ENCODE measurements around the gene CER1. TPM values are rescaled to one million over a fixed set of nuclear protein-coding genes. Genes with fewer than 3 reads are reported as not detected.

Gene CER1
- total RNA-seq, 1 donor from 2014 or later = 0.99 TPM

DNA sequence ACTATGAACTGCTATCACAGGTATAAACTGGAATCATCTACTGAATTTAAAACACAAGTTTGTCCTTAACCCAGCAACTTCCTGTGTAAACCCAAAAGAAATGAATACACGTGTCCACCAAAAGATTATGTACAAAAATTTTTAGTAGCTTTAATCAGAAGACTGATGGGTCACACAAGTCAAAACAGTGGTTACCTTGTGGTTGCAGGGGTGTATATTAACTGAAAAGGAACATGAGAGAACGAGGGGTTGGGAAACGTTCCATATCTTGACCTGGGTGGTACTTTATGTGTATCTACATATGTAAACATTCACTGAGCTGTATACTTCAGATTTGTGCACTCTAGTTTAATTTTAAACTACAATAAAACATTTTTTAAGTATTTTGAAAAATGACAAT lies 47.9 kb downstream of the CER1 start:
- TF ChIP-seq, protein P1, sequence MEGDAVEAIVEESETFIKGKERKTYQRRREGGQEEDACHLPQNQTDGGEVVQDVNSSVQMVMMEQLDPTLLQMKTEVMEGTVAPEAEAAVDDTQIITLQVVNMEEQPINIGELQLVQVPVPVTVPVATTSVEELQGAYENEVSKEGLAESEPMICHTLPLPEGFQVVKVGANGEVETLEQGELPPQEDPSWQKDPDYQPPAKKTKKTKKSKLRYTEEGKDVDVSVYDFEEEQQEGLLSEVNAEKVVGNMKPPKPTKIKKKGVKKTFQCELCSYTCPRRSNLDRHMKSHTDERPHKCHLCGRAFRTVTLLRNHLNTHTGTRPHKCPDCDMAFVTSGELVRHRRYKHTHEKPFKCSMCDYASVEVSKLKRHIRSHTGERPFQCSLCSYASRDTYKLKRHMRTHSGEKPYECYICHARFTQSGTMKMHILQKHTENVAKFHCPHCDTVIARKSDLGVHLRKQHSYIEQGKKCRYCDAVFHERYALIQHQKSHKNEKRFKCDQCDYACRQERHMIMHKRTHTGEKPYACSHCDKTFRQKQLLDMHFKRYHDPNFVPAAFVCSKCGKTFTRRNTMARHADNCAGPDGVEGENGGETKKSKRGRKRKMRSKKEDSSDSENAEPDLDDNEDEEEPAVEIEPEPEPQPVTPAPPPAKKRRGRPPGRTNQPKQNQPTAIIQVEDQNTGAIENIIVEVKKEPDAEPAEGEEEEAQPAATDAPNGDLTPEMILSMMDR (conservative IDR thresholded peaks at IDR 0.05) = no peak
- peaks cover 17% of the 10 kb centered on the region for H3K4me1 Mint-ChIP-seq (ENCODE audit: unreplicated experiment)
- no peak overlapping the region for H3K27ac Mint-ChIP-seq
- H3K9me3 Mint-ChIP-seq = no peaks in the 10 kb centered on the region
- H3K36me3 Mint-ChIP-seq = peaks cover 21% of the 10 kb centered on the region
- no peaks in the 10 kb centered on the region for H3K27me3 Mint-ChIP-seq
- H3K4me3 Mint-ChIP-seq = no peak overlapping the region
- DNase-seq (ENCODE audit: extremely low spot score, unreplicated experiment) = no peak

DNA sequence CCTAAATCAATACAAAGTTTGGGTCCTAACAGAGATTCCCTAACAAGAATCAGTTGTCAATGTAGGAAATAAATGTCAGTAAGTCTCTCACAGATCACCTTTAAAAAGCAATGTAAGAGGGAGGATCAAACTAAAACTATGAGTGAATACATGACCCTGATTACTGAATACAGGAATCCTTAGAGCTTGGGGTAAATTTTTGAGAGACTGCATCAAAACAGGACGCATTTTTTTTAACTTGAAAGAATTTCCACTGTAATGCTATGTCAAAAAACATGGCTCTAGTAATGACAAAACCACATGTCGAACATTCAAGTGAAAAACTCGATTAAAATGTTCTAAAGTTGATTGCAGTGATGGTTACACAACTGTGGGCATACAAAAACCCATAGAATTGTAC lies 51.2 kb downstream of the CER1 start:
- Mint-ChIP-seq H3K4me1 (ENCODE audit: unreplicated experiment) (no peaks in the 10 kb centered on the region), H3K4me3 (no peak overlapping the region), H3K27me3 (no peaks in the 10 kb centered on the region), H3K27ac (no peak overlapping the region), H3K9me3 (no peaks in the 10 kb centered on the region), H3K36me3 (peaks cover 10% of the 10 kb centered on the region)
- no peak for DNase-seq (ENCODE audit: extremely low spot score, unreplicated experiment)
- TF ChIP-seq, protein P1 (conservative IDR thresholded peaks at IDR 0.05) = no peak

DNA sequence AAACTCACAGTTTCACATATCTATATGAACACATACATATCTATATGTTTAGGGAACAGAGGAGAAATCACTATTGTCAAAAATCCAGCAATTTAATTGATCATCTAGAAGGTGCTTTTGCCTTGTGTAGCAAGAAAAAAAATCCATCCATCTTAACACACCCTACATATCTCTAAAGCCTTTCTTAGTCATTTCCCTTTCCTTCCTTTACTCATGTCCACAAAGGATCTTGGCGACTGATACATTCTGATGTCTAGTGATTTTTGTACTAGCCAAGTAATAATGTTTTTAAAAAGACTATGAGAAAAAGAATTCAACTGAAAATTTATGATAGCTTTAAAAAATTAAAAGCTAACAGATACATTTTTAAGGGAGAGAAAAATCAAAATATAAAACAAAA lies 51.8 kb downstream of the CER1 start:
- no peaks in the 10 kb centered on the region for H3K27me3 Mint-ChIP-seq
- no peak overlapping the region for H3K4me3 Mint-ChIP-seq
- no peaks in the 10 kb centered on the region for H3K4me1 Mint-ChIP-seq (ENCODE audit: unreplicated experiment)
- H3K9me3 Mint-ChIP-seq = no peaks in the 10 kb centered on the region
- H3K36me3 Mint-ChIP-seq = peaks cover 10% of the 10 kb centered on the region
- no peak overlapping the region for H3K27ac Mint-ChIP-seq
- DNase-seq (ENCODE audit: extremely low spot score, unreplicated experiment) = no peak
- TF ChIP-seq, protein P1 (conservative IDR thresholded peaks at IDR 0.05) = no peak

Other genes starting within 250 kb of the CER1 start
- 10.1 and 11.1 TPM in 2 replicates for gene ZDHHC21, start 29.3 kb downstream of the CER1 start, total RNA-seq (ENCODE audit: low replicate concordance)
- 8.6 and 50.8 TPM in 2 replicates for gene FREM1, start 187.7 kb upstream of the CER1 start, total RNA-seq (ENCODE audit: low replicate concordance)

Data from type B pancreatic cell (in vitro differentiated cells).